ENCODE measurements around the gene ABCB11.

- TF ChIP-seq CTCF (conservative IDR thresholded peaks at IDR 0.05; ENCODE audit: low read depth, low read length) (peak; percentile 65), EZH2 (IDR thresholded peaks at IDR 0.05; ENCODE audit: borderline replicate concordance, low read depth, low read length, poor library complexity, severe bottlenecking) (no peak)
Observed at GRCh38 chr2:168920504-168921157, 110.5 kb downstream of the ABCB11 start.

Data from A673 (cell line).